ENCODE measurements around the gene ADIG. TPM values are rescaled to one million over a fixed set of nuclear protein-coding genes. Genes with fewer than 3 reads are reported as not detected.

Gene ADIG
- total RNA-seq, 2 experiments from 2014 or later, result not detected

DNA sequence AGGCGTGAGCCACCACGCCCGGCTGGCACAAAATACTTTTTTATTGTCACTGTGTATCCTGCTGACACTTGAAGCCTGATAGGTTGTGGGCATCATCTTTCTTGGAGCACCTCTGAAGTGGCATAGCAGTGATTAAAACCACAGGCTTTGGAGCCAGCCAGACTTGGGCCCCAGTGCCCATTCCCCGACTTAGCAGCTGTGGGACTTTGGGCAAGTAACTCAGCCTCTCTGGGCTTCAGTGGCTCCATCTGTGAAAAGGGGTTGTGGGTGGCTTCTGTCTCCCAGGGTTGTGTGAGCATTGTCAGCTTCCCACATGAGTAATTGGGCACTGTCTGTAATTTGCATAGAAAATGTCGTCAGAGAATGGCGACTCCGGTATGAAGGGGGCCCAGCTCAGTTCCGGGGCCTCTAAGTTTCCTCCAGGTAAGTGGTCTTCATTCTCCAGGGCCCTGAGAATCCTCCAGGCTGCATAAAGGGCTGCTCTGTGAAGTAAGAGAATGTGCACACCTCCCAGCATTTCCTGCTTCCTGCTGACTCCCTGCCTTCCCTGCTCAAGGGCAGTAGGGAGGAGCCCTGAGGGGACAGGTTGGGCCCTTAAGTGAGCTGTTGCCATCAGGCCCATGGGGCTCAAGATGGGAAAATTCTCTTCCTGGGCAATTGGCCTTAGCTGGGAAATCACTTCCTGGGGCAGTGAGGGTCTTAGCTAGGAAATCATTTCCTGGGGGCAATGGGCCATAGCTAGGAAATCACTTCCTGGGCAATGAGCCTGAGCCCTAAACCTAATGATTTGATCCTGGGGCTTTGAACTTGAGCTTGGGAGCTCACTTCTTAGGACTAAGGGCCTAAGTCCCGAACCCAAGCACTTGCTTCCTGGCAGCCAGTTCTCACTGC, 47.8 kb downstream of the ADIG start:
- H3K9me3 Mint-ChIP-seq (ENCODE audit: insufficient read depth), result no peaks in the 10 kb centered on the region
- peaks cover 5% of the 10 kb centered on the region for H3K4me1 Mint-ChIP-seq (ENCODE audit: low read depth)
- ATAC-seq (no peak), DNase-seq (no peak)
- H3K36me3 Mint-ChIP-seq (ENCODE audit: low read depth), result no peaks in the 10 kb centered on the region
- peaks cover 5% of the 10 kb centered on the region for H3K27me3 Mint-ChIP-seq (ENCODE audit: low read depth)
- CTCF ChIA-PET, result interaction anchor here (1.0 kb wide), 1 partner anchor 12 kb away, joined by 4 read pairs; no protein-coding TSS in a partner anchor
- H3K4me3 Mint-ChIP-seq, result no peak overlapping the region
- POLR2A ChIA-PET, result no interaction called here
- no peak overlapping the region for H3K27ac Mint-ChIP-seq

DNA sequence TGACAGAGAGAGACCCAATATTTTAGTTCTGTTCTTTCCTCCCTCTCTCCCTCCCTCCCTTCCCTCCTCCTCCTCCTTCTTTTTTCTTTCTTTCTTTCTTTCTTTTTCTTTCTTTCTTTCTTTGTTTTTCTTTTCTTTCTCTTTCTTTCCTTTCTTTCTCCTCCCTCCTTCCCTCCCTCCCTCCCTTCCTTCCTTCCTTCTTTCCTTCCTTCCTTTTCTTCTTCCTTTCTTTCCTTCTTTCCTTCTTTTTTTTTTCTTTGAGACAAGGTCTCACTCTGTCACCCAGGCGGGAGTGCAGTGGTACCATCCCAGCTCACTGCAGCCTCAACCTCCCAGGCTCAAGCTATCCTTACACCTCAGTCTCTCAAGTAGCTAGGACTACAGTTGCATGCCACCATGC, 49.0 kb downstream of the ADIG start:
- no peaks in the 10 kb centered on the region for H3K9me3 Mint-ChIP-seq (ENCODE audit: insufficient read depth)
- DNase-seq (no peak), ATAC-seq (no peak)
- CTCF ChIA-PET, result interaction anchor here (1.0 kb wide), 1 partner anchor 13 kb away, joined by 4 read pairs; no protein-coding TSS in a partner anchor
- POLR2A ChIA-PET, result no interaction called here
- no peaks in the 10 kb centered on the region for H3K36me3 Mint-ChIP-seq (ENCODE audit: low read depth)
- H3K27ac Mint-ChIP-seq, result no peak overlapping the region
- H3K27me3 Mint-ChIP-seq (ENCODE audit: low read depth), result peaks cover 5% of the 10 kb centered on the region
- H3K4me3 Mint-ChIP-seq, result no peak overlapping the region
- H3K4me1 Mint-ChIP-seq (ENCODE audit: low read depth), result peaks cover 5% of the 10 kb centered on the region

DNA sequence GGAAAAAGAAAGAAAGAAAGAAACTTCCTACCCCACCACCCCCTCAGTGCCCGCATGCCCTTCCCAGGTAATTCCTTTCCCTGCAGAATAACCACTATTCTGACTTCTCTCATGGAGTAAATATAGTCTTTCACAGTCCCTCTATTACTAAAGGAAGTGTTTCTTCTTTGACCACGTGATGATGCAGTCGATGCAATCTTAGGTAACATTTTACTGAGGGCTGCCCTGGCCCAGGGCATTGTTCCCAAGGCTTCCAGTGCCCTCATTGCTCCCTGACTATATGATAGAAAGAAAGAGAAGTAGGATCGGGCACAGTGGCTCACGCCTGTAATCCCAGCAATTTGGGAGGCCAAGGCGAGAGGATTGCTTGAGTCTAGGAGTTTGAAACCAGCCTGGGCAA, 49.7 kb downstream of the ADIG start:
- Mint-ChIP-seq H3K36me3 (ENCODE audit: low read depth) (no peaks in the 10 kb centered on the region), H3K9me3 (ENCODE audit: insufficient read depth) (no peaks in the 10 kb centered on the region), H3K27me3 (ENCODE audit: low read depth) (peaks cover 5% of the 10 kb centered on the region), H3K4me3 (no peak overlapping the region), H3K27ac (no peak overlapping the region), H3K4me1 (ENCODE audit: low read depth) (peaks cover 5% of the 10 kb centered on the region)
- DNase-seq, result no peak
- ATAC-seq, result no peak
- ChIA-PET POLR2A (no interaction called here), CTCF (no interaction called here)

DNA sequence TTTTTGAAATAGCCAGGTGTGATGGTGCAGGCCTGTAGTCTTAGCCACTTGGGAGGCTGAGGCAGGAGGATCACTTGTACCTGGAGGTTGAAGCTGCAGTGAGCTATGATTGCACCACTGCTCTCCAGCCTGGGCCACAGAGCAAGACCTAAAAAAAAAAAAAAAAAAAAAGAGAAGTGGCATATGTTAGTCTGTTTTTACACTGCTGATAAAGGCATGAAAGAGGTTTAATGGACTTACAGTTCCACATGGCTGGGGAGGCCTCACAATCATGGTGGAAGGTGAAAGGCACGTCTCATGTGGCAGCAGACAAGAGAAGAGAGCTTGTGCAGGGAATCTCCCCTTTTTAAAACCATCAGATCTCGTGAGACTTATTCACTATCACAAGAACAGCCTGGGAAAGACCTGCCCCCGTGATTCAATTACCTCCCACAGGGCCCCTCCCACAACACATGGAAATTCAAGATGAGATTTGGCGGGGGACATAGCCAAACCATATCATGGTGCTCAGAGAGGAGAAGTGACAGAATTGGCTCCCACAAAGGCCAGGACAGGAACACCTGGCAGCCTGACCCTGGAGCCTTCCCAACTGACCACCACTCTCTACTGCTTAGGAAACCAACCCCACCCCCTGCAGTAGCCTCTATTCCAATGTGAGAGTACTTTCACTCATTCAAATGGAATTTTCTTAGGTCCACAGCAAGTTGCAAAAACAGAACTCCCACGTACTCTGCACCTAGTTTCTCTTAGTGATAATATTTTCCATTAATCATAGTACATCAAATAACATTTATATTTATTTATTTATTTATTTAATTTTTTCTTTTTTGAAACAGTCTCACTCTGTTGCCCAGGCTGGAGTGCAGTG, 50.4 kb downstream of the ADIG start:
- DNase-seq (no peak), ATAC-seq (no peak)
- no peak overlapping the region for H3K27ac Mint-ChIP-seq
- H3K27me3 Mint-ChIP-seq (ENCODE audit: low read depth), result peaks cover 8% of the 10 kb centered on the region
- POLR2A ChIA-PET, result interaction anchor here (0.6 kb wide), 2 partner anchors 27 to 54 kb away, joined by 3 read pairs; no protein-coding TSS in a partner anchor
- no peaks in the 10 kb centered on the region for H3K9me3 Mint-ChIP-seq (ENCODE audit: insufficient read depth)
- no peaks in the 10 kb centered on the region for H3K36me3 Mint-ChIP-seq (ENCODE audit: low read depth)
- no peak overlapping the region for H3K4me3 Mint-ChIP-seq
- peaks cover 5% of the 10 kb centered on the region for H3K4me1 Mint-ChIP-seq (ENCODE audit: low read depth)
- CTCF ChIA-PET, result interaction anchor here (4.6 kb wide), 1 partner anchor 120 kb away, joined by 25 read pairs; no protein-coding TSS in a partner anchor

DNA sequence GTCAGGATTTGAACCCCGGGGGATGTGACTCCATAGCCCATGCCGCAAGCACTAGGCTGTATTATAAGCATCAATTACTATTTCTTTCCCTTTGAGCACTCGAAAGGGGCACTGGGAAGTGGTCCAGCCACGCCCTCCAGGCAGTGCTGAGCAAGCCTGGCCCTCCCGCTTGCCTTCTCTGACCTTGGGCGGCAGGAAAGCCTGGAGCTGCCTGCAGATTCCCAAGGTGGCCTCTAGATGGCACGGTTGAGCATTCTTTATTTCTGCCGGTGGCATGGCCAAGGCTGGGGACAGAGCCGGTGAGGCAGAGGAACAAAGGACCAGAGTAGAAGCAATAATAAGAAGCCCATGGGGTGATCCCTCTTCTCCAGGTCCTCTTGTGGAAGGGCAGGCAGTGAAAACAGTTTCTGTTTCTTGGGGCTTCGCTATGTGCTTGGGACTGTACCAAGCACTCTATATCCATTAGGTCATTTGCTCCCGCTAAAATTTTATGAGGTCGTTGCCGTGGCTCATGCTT, 52.6 kb downstream of the ADIG start:
- H3K36me3 Mint-ChIP-seq (ENCODE audit: low read depth), result no peaks in the 10 kb centered on the region
- H3K27ac Mint-ChIP-seq, result no peak overlapping the region
- peaks cover 8% of the 10 kb centered on the region for H3K27me3 Mint-ChIP-seq (ENCODE audit: low read depth)
- ATAC-seq, result peak; percentile 88
- H3K4me3 Mint-ChIP-seq, result no peak overlapping the region
- ChIA-PET CTCF (interaction anchor here (0.6 to 4.6 kb wide), 13 partner anchors 9 to 416 kb away, joined by 3 to 25 read pairs (median 3); partner anchors contain the start of gene PPP1R16B), POLR2A (interaction anchor here (0.6 kb wide), 1 partner anchor 103 kb away, joined by 3 read pairs; no protein-coding TSS in a partner anchor)
- H3K9me3 Mint-ChIP-seq (ENCODE audit: insufficient read depth), result no peaks in the 10 kb centered on the region
- H3K4me1 Mint-ChIP-seq (ENCODE audit: low read depth), result peaks cover 5% of the 10 kb centered on the region
- peak; percentile 74 for DNase-seq

DNA sequence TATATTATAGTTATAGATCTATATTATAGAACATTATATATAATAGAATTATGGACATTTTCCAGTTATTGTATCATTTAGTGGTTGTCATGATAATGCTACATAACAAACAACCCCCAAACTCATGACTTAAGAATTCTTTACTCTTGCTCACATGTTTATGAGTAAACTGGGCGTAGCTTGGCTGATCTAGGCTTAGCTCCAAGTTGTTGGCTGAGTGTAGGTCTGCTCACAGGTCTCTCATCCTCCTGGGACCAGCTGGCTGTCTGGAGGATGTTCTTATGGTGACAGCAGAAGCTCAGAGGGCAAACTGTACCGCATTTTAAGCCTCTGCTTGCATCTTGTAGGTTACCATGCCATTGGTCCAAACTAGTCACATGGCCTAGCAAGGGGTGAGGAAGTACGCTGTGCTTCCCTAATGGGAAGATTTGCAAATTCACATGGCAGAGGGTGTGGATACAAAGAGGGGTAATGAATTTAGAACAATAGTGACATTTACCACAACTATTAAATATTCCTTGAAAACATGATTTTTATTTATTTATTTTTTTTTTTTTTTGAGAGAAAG, 54.8 kb downstream of the ADIG start:
- no peak for ATAC-seq
- Mint-ChIP-seq H3K4me1 (ENCODE audit: low read depth) (peaks cover 5% of the 10 kb centered on the region), H3K27ac (no peak overlapping the region), H3K4me3 (no peak overlapping the region), H3K27me3 (ENCODE audit: low read depth) (peaks cover 9% of the 10 kb centered on the region), H3K36me3 (ENCODE audit: low read depth) (no peaks in the 10 kb centered on the region), H3K9me3 (ENCODE audit: insufficient read depth) (no peaks in the 10 kb centered on the region)
- POLR2A ChIA-PET, result no interaction called here
- no peak for DNase-seq
- CTCF ChIA-PET, result interaction anchor here (1.9 to 4.6 kb wide), 2 partner anchors 10 to 115 kb away, joined by 4 to 25 read pairs; no protein-coding TSS in a partner anchor

Other genes starting within 250 kb of the ADIG start
- gene LBP, start 234.7 kb upstream of the ADIG start, total RNA-seq, result not detected
- gene SNHG17, start 145.9 kb upstream of the ADIG start, total RNA-seq, result 10 to 100 TPM; 69.6 to 77.8 TPM
- gene RALGAPB, start 108.4 kb upstream of the ADIG start, total RNA-seq, result 10 to 100 TPM; 29.5 to 29.6 TPM
- not detected for gene ARHGAP40, start 20.6 kb downstream of the ADIG start, total RNA-seq
- gene SLC32A1, start 143.3 kb downstream of the ADIG start, total RNA-seq, result not detected
- 1 to 10 TPM; 8.4 to 9.2 TPM for gene ACTR5, start 167.3 kb downstream of the ADIG start, total RNA-seq
- 10 to 100 TPM; 63.4 to 65.1 TPM for gene PPP1R16B, start 224.5 kb downstream of the ADIG start, total RNA-seq